Progenitor cell of endocrine pancreas (in vitro differentiated cells): ENCODE measurements around the gene PMEPA1. TPM values are rescaled to one million over a fixed set of nuclear protein-coding genes. Genes with fewer than 3 reads are reported as not detected.
A peak's percentile ranks its signal among the peaks of the same experiment; 100 is the strongest.

Experiments
- DNase-seq: peaks from one replicate; pipeline ENCODE4 v3.0.0; 2021; ENCODE audit warnings: low spot score; ENCODE audit not compliant: unreplicated experiment
- H3K27ac Mint-ChIP-seq: 2 replicates; pipeline ENCODE4 v1.8.0; 2021; ENCODE audit warnings: mild to moderate bottlenecking, moderate library complexity, mixed read lengths
- H3K27me3 Mint-ChIP-seq: 2 replicates; pipeline ENCODE4 v1.8.0; 2021; ENCODE audit warnings: mixed read lengths
- H3K36me3 Mint-ChIP-seq: 2 replicates; pipeline ENCODE4 v1.8.0; 2022; ENCODE audit warnings: mixed read lengths; ENCODE audit not compliant: insufficient read depth
- H3K4me1 Mint-ChIP-seq: 2 replicates; pipeline ENCODE4 v1.8.0; 2021; ENCODE audit warnings: low read depth, mixed read lengths
- H3K4me3 Mint-ChIP-seq: 2 replicates; pipeline ENCODE4 v1.8.0; 2021; ENCODE audit warnings: low read depth, mild to moderate bottlenecking, moderate library complexity, mixed read lengths
- H3K9me3 Mint-ChIP-seq: 2 replicates; pipeline ENCODE4 v1.8.0; 2021; ENCODE audit warnings: low read depth, mixed read lengths
- long read RNA-seq: library from polyadenylated mRNA; unstranded; transcript quantifications from one replicate; pipeline ENCODE4 v2.0.0, GENCODE V29; 2020
- total RNA-seq: library from RNA; stranded (reverse); gene quantifications from 2 replicates; pipeline ENCODE4 v1.2.1, GENCODE V29; 2021
- TF ChIP-seq, protein P1 (sequence below): fragments of 200-600 bp; sonication (generic); IDR thresholded peaks from one replicate; pipeline ENCODE4 v1.5.0; 2021; ENCODE audit warnings: antibody characterized with exemption, mild to moderate bottlenecking; ENCODE audit not compliant: unreplicated experiment

PMEPA1 gene, protein sequence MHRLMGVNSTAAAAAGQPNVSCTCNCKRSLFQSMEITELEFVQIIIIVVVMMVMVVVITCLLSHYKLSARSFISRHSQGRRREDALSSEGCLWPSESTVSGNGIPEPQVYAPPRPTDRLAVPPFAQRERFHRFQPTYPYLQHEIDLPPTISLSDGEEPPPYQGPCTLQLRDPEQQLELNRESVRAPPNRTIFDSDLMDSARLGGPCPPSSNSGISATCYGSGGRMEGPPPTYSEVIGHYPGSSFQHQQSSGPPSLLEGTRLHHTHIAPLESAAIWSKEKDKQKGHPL
- total RNA-seq: 9.1 and 9.2 TPM in 2 replicates
- long read RNA-seq, partial matches to known transcripts: 0 of 6 reads
- long read RNA-seq, other reads (novel, unspliced or antisense): 6 of 6 reads

DNA sequence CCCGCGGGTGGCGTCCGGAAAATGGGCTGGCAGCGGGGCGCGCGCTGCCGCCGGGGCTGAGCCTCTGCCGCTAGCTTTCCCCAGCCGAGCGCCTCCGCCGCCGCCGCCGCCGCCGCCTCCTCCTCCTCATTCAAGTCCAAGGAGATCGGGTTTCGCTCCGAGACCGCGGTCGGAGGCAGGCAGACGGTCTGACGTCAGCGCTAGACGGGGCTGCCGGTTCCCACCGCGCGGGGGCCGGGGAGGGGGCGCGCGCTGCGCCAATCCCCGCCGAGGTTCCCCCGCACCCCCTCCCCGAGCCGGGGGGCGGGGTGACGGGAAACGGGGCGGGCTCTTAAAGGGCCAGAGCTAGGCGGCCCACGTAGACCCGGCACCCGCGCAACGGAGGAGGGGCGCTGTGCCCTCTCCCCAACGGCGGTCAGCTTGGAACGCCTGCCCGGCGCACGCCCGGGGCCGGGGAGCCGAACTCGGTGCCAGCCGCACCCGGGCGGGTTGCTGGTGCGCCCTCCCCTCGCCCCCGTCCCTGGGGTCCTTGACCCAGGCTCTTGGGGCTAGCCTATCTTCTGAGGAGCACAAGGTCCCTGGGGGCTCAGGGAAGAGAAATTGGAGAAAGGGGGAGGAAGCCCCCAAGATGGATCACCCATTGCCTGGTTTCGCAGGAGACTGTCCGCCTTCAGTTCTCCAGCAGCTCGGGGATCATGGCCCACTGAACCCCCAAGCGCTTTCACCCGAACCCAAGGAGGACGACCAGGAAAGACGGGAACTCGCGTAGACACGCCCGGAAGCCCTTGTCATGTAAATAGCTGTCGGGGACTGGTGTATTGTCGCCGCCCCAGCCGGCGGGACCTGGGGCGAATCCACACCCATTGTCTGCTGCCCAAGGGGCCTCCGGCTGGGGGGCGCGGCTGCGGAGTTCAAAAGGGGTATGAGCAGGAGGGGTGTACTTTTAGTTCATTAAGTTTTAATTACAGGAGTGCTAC is at the start of gene PMEPA1:
TSS of gene PMEPA1 (minus strand) at position 193 of the 977 bp plus-strand sequence. CDS start 433 bp downstream, outside the sequence.
- Mint-ChIP-seq H3K27me3 (peaks cover 18% of the 10 kb centered on the region), H3K36me3 (no peaks in the 10 kb centered on the region), H3K4me3 (peak within 1 kb of the TSS; percentile 97), H3K9me3 (no peaks in the 10 kb centered on the region), H3K27ac (peak within 1 kb of the TSS; percentile 96), H3K4me1 (peaks cover 52% of the 10 kb centered on the region)
- peak; percentile 95 for DNase-seq
- TF ChIP-seq, protein P1, sequence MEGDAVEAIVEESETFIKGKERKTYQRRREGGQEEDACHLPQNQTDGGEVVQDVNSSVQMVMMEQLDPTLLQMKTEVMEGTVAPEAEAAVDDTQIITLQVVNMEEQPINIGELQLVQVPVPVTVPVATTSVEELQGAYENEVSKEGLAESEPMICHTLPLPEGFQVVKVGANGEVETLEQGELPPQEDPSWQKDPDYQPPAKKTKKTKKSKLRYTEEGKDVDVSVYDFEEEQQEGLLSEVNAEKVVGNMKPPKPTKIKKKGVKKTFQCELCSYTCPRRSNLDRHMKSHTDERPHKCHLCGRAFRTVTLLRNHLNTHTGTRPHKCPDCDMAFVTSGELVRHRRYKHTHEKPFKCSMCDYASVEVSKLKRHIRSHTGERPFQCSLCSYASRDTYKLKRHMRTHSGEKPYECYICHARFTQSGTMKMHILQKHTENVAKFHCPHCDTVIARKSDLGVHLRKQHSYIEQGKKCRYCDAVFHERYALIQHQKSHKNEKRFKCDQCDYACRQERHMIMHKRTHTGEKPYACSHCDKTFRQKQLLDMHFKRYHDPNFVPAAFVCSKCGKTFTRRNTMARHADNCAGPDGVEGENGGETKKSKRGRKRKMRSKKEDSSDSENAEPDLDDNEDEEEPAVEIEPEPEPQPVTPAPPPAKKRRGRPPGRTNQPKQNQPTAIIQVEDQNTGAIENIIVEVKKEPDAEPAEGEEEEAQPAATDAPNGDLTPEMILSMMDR: no peak

DNA sequence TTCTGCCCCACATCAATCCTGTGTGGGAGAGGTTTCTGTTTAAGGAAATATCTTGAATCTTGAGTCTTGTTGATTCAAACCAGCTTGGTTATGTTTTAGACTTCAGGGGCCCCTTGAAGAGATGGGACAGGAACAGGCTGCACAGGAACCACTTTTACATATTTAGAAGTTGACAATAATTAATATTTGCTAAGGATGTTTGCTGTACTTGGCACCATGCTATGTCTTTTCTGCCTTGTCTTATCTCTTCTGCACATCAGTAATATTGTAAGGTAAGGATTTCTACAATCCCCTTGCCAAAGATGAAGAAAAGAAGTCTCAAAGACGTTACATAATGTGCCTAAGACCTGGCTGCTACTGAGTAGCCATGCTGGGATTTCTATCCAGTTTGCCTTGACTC is 48.0 kb upstream of the PMEPA1 start:
- H3K4me3 Mint-ChIP-seq: no peak overlapping the region
- no peaks in the 10 kb centered on the region for H3K9me3 Mint-ChIP-seq
- peaks cover 6% of the 10 kb centered on the region for H3K4me1 Mint-ChIP-seq
- peaks cover 2% of the 10 kb centered on the region for H3K27me3 Mint-ChIP-seq
- DNase-seq: no peak
- TF ChIP-seq, protein P1: no peak
- H3K27ac Mint-ChIP-seq: no peak overlapping the region
- H3K36me3 Mint-ChIP-seq: no peaks in the 10 kb centered on the region

DNA sequence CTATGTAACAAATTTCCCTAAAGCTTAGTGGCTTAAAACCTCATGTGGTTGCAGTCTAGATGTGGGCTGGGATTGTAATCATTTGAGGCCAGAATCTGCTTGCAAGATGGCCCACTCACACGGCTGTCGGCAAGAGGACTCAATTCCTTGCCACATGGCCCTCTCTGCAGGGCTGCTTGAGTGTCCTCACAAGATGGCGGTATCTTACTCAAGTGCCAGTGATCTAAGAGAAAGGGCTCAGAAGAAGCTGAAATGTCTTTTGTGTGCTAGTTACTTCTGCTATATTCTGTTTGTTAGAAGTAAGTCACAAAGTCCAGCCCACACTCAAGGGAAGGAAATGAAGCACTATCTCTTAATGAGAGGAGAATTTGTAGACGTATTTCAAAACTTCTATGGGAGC is 47.1 kb upstream of the PMEPA1 start:
- Mint-ChIP-seq H3K4me1 (peaks cover 6% of the 10 kb centered on the region), H3K27me3 (peaks cover 2% of the 10 kb centered on the region), H3K9me3 (no peaks in the 10 kb centered on the region), H3K27ac (no peak overlapping the region), H3K4me3 (no peak overlapping the region), H3K36me3 (no peaks in the 10 kb centered on the region)
- DNase-seq: no peak
- TF ChIP-seq, protein P1: no peak

DNA sequence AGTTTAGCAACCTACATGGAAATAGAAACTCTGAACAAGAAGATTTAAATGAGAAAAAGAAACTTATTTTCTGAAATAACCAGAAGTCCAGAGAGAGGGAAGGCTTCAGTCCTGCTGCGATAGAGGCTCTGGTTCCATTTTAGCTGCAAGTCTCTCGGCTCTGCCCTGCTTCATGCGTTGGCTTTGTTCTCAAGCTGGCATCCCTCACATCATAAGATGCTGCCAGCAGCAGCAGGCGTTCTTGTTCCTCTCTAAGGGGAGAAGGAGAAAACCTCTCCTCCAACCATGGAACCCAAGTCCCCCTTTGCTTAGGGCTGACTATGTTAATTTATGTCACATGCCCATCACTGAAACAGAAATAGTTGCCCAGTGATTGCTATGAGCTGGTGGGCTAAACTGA is 46.4 kb upstream of the PMEPA1 start:
- Mint-ChIP-seq H3K9me3 (no peaks in the 10 kb centered on the region), H3K27me3 (peaks cover 2% of the 10 kb centered on the region), H3K4me1 (peaks cover 6% of the 10 kb centered on the region), H3K36me3 (no peaks in the 10 kb centered on the region), H3K27ac (no peak overlapping the region), H3K4me3 (no peak overlapping the region)
- no peak for DNase-seq
- TF ChIP-seq, protein P1: no peak

DNA sequence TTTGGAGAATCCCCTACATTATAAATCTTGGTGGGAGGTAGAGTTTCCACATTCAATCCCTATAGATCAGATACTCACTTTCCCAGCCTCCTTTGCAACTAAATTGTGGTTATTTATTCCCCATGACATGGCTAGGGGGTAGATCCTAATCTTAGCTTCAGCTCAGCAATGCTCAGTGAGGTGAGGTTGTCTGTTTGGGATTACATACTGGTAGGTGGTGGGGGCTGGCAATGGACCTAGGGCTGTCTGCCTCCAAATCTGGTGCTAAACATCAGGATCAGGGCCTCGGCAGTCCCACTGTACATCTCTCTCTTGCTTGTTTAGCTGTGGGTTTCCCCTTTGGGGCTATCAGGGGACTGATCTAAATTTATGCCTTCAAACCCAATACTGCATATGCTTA is 45.8 kb upstream of the PMEPA1 start:
- Mint-ChIP-seq H3K36me3 (no peaks in the 10 kb centered on the region), H3K4me3 (no peak overlapping the region), H3K4me1 (peaks cover 6% of the 10 kb centered on the region)

More for the DNA sequence above, 45.8 kb upstream of the PMEPA1 start:
- Mint-ChIP-seq H3K27me3 (peaks cover 2% of the 10 kb centered on the region), H3K27ac (no peak overlapping the region), H3K9me3 (no peaks in the 10 kb centered on the region)
- no peak for DNase-seq
- TF ChIP-seq, protein P1: no peak
